ENCODE results near the gene RNF113A. TPM values are rescaled to one million over a fixed set of nuclear protein-coding genes. Genes with fewer than 3 reads are reported as not detected.
"Not testable (repeated sequence)": the region's sequence is repeated elsewhere in the genome, so short reads cannot be mapped to it uniquely, and the experiment has no call there.

The RNF113A gene
- total RNA-seq, 2 experiments from 2014 or later: 32.2 to 32.5 TPM

DNA sequence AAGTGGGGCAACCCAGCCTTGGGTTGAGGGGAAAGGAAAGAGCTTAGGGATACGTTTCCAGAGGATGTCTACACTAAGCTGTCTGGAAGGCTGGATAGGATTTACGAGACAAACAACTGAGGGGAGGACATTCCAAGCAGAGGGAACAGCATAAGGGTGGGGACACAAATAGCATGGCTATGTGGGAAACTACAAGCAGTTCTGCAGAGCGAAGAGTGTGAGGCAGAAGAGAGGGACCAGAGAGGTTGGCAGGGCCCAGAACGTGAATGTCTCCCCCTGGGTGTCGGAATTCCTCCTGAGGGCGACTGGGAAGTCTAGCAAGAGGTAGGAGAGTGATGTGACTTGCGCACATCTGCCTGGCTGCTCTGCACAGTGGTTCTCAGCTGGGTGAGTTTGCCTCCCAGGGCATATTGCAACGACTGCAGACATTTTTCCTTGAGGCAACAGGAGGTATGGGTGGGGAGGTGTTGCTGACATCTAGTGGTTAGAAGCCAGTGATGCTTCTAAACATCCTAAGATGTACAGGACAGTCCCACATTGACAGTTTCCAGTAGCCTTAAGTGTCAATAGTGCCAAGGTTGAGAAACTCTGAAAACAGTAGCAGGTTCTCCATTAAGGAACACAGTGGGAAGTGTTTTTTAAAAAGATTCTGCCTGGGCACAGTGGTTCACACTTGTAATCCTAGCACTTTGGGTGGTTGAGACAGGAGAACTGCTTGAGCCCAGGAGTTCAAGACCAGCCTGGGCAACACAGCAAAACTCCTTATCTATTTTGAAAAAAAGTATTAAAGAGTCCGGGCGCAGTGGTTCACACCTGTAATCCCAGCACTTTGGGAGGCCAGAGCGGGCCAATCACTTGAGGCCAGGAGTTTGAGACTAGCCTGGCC, 9.3 kb upstream of the RNF113A start:
- Mint-ChIP-seq H3K4me3 (no peak overlapping the region), H3K9me3 (ENCODE audit: low read depth) (no peaks in the 10 kb centered on the region), H3K27me3 (no peaks in the 10 kb centered on the region), H3K36me3 (peaks cover 6% of the 10 kb centered on the region), H3K27ac (peak overlapping the region; percentile 66), H3K4me1 (peaks cover 20% of the 10 kb centered on the region)
- ATAC-seq (peak; percentile 87), DNase-seq (peak; percentile 52)
- CTCF ChIA-PET: interaction anchor here (1.3 to 1.6 kb wide), 2 partner anchors 25 to 92 kb away, joined by 3 read pairs; no protein-coding TSS in a partner anchor

DNA sequence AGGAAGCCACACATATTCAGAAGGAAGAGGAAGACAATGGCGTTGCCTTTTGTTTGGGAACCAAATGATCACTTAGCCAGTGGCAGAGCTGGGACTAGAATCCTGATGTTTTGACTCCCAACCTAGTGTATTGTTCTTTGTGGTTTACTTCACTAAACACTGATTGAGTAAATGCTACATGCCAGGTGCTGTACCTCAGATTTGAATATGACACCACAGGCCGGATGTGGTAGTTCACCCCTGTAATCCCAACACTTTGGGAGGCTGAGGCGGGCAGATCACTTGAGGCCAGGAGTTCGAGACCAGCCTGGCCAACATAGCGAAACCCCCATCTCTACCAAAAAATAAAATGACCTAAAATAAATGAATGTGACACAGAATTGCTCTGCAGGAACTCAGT, 8.5 kb upstream of the RNF113A start:
- CTCF ChIA-PET: interaction anchor here (1.3 to 1.6 kb wide), 2 partner anchors 24 to 91 kb away, joined by 3 read pairs; no protein-coding TSS in a partner anchor
- H3K36me3 Mint-ChIP-seq: peaks cover 6% of the 10 kb centered on the region
- H3K27ac Mint-ChIP-seq: peak overlapping the region; percentile 66
- H3K4me3 Mint-ChIP-seq: no peak overlapping the region
- DNase-seq (peak; percentile 46), ATAC-seq (no peak)
- peaks cover 19% of the 10 kb centered on the region for H3K4me1 Mint-ChIP-seq
- H3K9me3 Mint-ChIP-seq (ENCODE audit: low read depth): no peaks in the 10 kb centered on the region
- no peaks in the 10 kb centered on the region for H3K27me3 Mint-ChIP-seq

DNA sequence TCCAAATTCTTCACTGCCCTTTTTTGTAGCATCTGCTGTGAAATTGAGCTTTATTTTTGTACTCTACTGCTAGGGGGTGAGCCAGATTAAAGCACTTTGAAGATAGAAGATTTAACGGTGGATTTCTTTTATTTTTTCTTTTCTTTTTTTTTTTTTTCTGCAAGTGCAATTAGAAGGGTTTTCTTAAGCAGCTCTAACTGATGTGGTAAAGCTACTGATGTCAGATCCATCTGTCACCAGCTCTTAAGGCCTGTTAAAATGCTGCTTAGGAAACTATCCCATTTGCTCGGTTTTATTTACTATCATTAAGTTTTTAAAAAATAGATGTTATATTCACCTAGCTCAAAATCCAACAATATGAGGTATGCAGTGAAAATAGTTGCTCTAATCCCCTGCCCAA, 7.2 kb upstream of the RNF113A start:
- Mint-ChIP-seq H3K27ac (no peak overlapping the region), H3K9me3 (ENCODE audit: low read depth) (no peaks in the 10 kb centered on the region), H3K36me3 (peaks cover 6% of the 10 kb centered on the region), H3K4me1 (peaks cover 22% of the 10 kb centered on the region), H3K4me3 (no peak overlapping the region), H3K27me3 (no peaks in the 10 kb centered on the region)
- ATAC-seq (no peak), DNase-seq (no peak)
- CTCF ChIA-PET: interaction anchor here (0.5 to 1.2 kb wide), 5 partner anchors 9 to 336 kb away, joined by 3 to 5 read pairs (median 3); partner anchors contain the start of gene RPL39

DNA sequence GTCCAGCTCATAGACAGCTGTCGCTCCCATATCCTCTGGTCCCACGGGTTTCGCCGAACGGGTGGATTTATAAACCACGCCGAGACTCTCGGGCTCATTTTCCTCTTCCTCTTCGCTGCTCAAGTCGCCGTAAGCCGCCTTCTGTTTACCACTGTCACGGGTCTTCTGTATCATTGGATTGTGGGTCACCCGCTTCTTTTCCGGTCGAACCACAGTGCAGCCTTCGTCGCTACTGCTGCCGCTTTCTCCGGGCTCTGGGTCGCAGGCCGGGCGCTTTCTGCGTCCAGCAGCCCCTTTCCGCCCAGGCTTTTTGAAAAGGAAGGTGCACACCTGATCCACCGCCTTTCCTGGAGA, 311 bp downstream of the RNF113A start:
- ATAC-seq: peak; percentile 51
- H3K36me3 Mint-ChIP-seq: peaks cover 8% of the 10 kb centered on the region
- H3K4me1 Mint-ChIP-seq: peaks cover 14% of the 10 kb centered on the region
- H3K9me3 Mint-ChIP-seq (ENCODE audit: low read depth): no peaks in the 10 kb centered on the region
- no peak for DNase-seq
- peak overlapping the region; percentile 100 for H3K27ac Mint-ChIP-seq
- CTCF ChIA-PET: interaction anchor here (1.3 to 2.7 kb wide), 4 partner anchors 12 to 116 kb away, joined by 4 to 10 read pairs (median 6); partner anchors contain the start of gene RPL39
- peak overlapping the region; percentile 100 for H3K4me3 Mint-ChIP-seq
- H3K27me3 Mint-ChIP-seq: no peaks in the 10 kb centered on the region

DNA sequence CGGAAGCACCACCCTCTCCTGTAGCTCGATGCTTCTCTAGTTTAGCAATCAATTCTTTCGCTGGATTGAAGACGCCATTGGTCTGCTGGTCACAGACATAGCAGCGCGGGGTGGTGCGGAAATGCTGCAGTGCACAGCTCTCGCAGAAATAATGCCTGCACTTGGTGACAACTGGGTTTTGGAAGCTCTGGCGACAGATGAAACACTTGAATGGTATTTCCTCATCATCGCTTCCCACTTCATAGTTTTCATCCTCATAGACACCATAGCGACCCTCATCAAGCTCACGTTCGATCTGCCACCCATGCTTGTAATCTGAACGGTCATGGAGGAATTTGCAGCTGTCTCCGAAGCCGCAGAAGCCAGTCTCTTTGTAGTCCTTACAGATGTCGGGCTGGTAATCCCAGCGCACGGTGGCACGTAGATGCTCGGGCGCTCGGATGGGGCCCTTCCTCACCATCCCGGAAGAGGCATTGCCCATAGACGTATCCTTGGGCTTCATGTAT, 854 bp downstream of the RNF113A start:
- Mint-ChIP-seq H3K27ac (peak overlapping the region; percentile 100), H3K4me1 (peaks cover 14% of the 10 kb centered on the region), H3K36me3 (peaks cover 8% of the 10 kb centered on the region), H3K27me3 (no peaks in the 10 kb centered on the region), H3K9me3 (ENCODE audit: low read depth) (no peaks in the 10 kb centered on the region), H3K4me3 (peak overlapping the region; percentile 100)
- CTCF ChIA-PET: interaction anchor here (1.1 to 2.7 kb wide), 7 partner anchors 8 to 117 kb away, joined by 3 to 10 read pairs (median 4); partner anchors contain the start of gene RPL39
- DNase-seq (peak; percentile 58), ATAC-seq (peak; percentile 21)

DNA sequence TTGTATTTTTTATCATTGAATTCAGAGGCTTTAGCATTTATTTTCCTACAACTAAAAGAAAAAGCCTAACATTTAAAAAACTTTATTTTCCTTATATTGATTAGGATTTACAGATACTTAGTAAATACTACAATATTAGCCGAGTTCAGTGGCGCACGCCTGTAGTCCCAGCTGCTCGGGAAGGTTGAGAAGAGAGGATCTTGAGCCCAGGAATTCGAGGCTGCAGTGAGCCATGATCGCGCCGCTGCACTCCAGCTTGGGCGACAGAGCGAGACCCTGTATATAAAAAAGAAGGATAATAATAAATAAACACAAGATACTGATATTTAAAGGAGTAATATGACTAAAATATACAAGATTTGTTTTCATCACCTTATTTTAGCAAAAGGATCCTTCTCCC, 18.1 kb downstream of the RNF113A start:
- peak overlapping the region; percentile 96 for H3K4me3 Mint-ChIP-seq
- DNase-seq: no peak
- H3K9me3 Mint-ChIP-seq (ENCODE audit: low read depth): no peaks in the 10 kb centered on the region

DNA sequence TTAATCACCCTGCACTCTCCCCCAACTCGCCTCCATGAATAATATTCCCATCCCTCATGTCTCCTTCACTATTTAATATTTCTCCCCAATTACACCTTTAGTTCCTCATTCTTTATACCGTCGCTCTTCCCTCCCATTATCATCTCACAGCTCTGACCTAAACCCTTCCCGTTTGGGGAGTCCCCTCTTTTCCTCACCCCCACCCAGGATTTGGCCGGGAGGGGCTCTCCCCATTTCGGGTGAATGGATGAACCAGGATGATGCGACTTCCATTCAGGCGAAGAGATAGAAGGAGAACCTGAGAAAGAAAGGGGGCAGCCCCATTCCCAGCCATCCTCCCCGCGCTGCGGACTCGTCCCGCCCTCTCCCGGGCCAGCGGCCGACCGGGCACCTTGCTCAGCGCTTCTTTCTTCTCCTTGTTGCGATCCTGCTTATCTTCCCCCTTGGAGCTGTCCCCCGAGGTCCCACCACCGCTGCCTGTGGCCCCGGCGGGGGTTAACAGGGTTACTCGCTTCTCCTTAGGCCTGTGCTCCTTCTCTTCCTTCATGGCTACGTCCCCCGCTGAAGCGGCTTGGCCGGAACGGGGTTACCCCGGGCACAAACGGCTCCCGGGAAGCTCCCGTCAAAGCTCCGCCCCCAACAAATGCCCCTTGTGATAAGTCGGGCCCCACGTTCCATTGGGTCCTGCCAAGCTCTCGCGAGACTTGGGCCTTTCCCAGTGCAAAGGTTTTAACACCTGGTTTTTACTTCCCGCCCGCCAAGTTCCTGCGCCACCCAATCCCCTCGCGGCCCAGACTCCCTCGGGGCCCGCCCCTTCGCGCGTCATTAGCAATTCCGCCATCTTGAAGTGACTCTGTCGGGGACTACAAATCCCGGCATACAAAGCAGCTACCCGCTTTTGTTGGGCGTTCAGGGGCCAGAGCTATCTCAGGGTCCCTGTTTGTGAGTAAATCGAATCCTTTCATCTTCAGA, 18.9 kb downstream of the RNF113A start, which contains the start of gene UPF3B:
Gene UPF3B (minus strand): TSS at position 582 of the 972 bp plus-strand sequence. CDS start 35 bp downstream, at position 547.
- Mint-ChIP-seq H3K9me3 (ENCODE audit: low read depth) (no peaks in the 10 kb centered on the region), H3K27me3 (no peaks in the 10 kb centered on the region), H3K27ac (peak within 1 kb of the TSS; percentile 90), H3K4me3 (peak within 1 kb of the TSS; percentile 96), H3K36me3 (peaks cover 17% of the 10 kb centered on the region), H3K4me1 (peaks cover 12% of the 10 kb centered on the region)
- DNase-seq: peak; percentile 98
- CTCF ChIA-PET: interaction anchor here (1.0 to 1.5 kb wide), 3 partner anchors 19 to 61 kb away, joined by 3 to 9 read pairs (median 3); partner anchors contain the start of gene RPL39
- peak; percentile 98 for ATAC-seq

More for the DNA sequence above, 18.1 kb downstream of the RNF113A start:
- CTCF ChIA-PET: interaction anchor here (1.0 to 1.5 kb wide), 3 partner anchors 19 to 62 kb away, joined by 3 to 9 read pairs (median 3); partner anchors contain the start of gene RPL39
- peak overlapping the region; percentile 90 for H3K27ac Mint-ChIP-seq
- peaks cover 13% of the 10 kb centered on the region for H3K36me3 Mint-ChIP-seq
- peaks cover 14% of the 10 kb centered on the region for H3K4me1 Mint-ChIP-seq
- no peak for ATAC-seq
- no peaks in the 10 kb centered on the region for H3K27me3 Mint-ChIP-seq

DNA sequence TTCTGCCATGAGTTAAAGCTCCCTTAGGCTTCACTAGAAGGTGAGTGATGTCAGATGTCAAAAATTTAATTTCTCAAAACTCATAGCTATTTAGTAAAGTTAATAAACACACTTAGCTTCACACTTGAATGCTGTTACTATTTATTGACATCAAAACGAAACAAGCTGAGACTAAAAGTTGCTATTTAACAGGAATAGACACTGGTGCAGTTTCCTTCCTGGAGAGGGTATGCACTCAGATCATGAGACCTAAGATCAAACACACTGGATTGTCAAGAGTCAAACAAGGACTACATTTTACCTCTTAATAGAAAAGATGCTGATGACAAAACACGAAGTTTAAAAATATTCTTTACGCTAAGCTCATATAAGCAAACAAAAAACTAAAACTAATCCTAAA, 37.6 kb downstream of the RNF113A start:
- H3K27ac Mint-ChIP-seq: no peak overlapping the region
- CTCF ChIA-PET: interaction anchor here (1.0 kb wide), 1 partner anchor 19 kb away, joined by 3 read pairs; the partner anchor contains the start of gene UPF3B
- no peaks in the 10 kb centered on the region for H3K27me3 Mint-ChIP-seq
- peaks cover 45% of the 10 kb centered on the region for H3K36me3 Mint-ChIP-seq
- no peaks in the 10 kb centered on the region for H3K4me1 Mint-ChIP-seq
- ATAC-seq (no peak), DNase-seq (no peak)
- H3K4me3 Mint-ChIP-seq: no peak overlapping the region
- H3K9me3 Mint-ChIP-seq (ENCODE audit: low read depth): no peaks in the 10 kb centered on the region

DNA sequence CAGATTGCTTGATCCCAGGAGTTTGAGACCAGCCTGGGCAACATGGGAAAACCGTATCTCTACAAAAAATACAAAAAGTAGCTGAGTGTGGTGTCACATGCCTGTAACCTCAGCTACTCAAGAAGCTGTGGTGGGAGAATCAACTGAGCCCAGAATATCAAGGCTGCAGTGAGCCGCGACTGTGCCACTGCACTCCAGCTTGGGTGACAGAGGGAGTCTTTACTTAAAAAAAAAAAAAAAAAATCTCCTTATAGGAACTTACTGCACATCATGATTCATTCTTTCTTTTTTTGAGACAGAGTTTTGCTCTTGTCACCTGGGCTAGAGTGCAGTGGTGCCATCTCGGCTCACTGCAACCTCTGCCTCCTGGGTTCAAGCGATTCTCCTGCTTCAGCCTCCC, 43.1 kb downstream of the RNF113A start:
- no peak overlapping the region for H3K27ac Mint-ChIP-seq
- H3K36me3 Mint-ChIP-seq: peaks cover 21% of the 10 kb centered on the region
- no peaks in the 10 kb centered on the region for H3K27me3 Mint-ChIP-seq
- H3K4me3 Mint-ChIP-seq: no peak overlapping the region
- no peaks in the 10 kb centered on the region for H3K9me3 Mint-ChIP-seq (ENCODE audit: low read depth)
- CTCF ChIA-PET: interaction anchor here (1.2 kb wide), 1 partner anchor 11 kb away, joined by 3 read pairs; no protein-coding TSS in a partner anchor
- DNase-seq: no peak
- H3K4me1 Mint-ChIP-seq: peaks cover 14% of the 10 kb centered on the region
- no peak for ATAC-seq

DNA sequence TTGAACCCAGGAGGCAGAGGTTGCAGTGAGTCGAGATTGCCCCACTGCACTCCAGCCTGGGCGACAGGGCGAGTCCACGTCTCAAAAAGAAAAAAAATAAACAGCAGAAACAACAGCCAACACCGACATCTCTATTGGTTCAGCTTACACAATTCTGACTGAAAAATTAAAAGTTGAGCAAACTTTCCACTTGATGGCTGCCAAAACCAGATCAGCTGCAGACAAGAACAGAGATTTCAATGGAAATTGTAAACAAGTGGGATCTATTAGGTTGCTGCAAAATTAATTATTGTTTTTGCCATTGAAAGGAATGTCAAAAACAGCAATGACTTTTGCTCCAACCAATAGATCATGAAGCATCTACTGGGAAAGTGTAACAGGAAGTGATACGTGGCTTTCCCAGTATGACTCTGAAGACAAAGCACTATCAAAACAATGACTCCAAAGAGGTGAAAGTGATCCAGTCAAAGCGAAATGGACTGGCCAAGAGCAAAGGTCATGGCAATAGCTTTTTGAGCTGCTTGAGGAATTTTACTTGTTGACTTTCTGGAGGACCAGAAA, 45.1 kb downstream of the RNF113A start:
- Mint-ChIP-seq H3K27ac (no peak overlapping the region), H3K36me3 (peaks cover 18% of the 10 kb centered on the region)
- ATAC-seq: peak; percentile 53

DNA sequence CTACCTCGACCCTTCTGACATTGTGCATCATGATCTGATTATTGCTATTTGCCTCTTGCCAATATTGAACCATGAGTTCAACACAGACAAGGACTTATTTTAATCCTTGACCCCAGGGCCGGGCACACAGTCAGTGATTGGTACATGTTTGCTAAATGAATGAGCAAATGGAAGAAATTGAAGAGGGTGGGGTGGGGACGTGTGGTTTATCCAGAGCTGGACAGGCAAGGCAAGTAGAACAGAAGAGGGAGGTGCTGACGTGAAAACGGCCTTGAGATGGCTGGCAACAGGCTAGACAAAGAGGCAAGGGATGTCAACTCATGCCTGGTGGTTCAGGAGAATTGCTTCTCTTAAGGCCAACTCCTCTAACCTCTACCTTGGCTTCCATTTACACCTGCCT, 47.3 kb downstream of the RNF113A start:
- H3K27me3 Mint-ChIP-seq; CTCF ChIA-PET; H3K36me3 Mint-ChIP-seq; DNase-seq; ATAC-seq; H3K27ac Mint-ChIP-seq; H3K4me3 Mint-ChIP-seq; H3K9me3 Mint-ChIP-seq (ENCODE audit: low read depth): not testable (repeated sequence)
- H3K4me1 Mint-ChIP-seq: peaks cover 31% of the 10 kb centered on the region

More for the DNA sequence above, 45.1 kb downstream of the RNF113A start:
- Mint-ChIP-seq H3K4me3 (no peak overlapping the region), H3K4me1 (peaks cover 24% of the 10 kb centered on the region), H3K9me3 (ENCODE audit: low read depth) (no peaks in the 10 kb centered on the region), H3K27me3 (no peaks in the 10 kb centered on the region)
- CTCF ChIA-PET: no interaction called here
- peak; percentile 42 for DNase-seq

DNA sequence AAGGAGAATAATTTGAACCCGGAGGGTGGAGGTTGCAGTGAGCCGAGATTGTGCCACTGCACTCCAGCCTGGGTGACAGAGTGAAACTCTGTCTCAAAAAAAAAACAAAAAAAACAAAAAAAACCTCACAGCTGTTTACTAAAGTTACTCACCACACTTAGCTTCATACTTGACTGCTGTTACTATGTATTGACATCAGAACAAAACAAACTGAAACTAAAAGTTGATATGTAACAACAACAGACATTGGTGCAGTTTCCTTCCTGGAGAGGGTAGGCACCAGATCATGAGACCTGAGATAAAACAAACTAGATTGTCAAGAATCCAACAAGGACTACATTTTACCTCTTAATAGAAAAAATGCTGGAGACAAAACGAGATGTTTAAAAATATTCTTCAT, 49.8 kb downstream of the RNF113A start:
- not testable (repeated sequence) for DNase-seq; H3K9me3 Mint-ChIP-seq (ENCODE audit: low read depth)
- H3K4me3 Mint-ChIP-seq: peak overlapping the region; percentile 27

More for the DNA sequence above, 49.8 kb downstream of the RNF113A start:
- Mint-ChIP-seq H3K27ac (peak overlapping the region; percentile 81), H3K4me1 (peaks cover 33% of the 10 kb centered on the region)
- CTCF ChIA-PET: interaction anchor here (1.0 kb wide), 1 partner anchor 93 kb away, joined by 3 read pairs; no protein-coding TSS in a partner anchor
- H3K36me3 Mint-ChIP-seq, H3K27me3 Mint-ChIP-seq: not testable (repeated sequence)
- peak; percentile 98 for ATAC-seq
